Natural killer cell (primary cell): ENCODE data around the gene TADA2A. TPM values are rescaled to one million over a fixed set of nuclear protein-coding genes. Genes with fewer than 3 reads are reported as not detected.

Experiments used
- ATAC-seq, 3 donors: fragments of 150-1000 bp in 2 of 3; fragments of 200-7000 bp in 1 of 3; cut with Tn5 transposase; 1 replicate in 1 of 3; 2 replicates in 2 of 3; pipeline ENCODE4 v1.10.0; 2021; ENCODE audit warnings: mild to moderate bottlenecking in 2 of 3, moderate library complexity in 2 of 3
- DNase-seq, 2 donors: peaks; one replicate each; pipeline versions ENCODE4 v3.0.0 to v3.0.0-alpha.2; 2013 to 2021; ENCODE audit warnings: mixed read lengths in 1 of 2
- H3K27ac ChIP-seq: one replicate; pipeline ENCODE4 v1.5.1; 2013; ENCODE audit warnings: mild to moderate bottlenecking, low read length
- H3K27me3 ChIP-seq: one replicate; pipeline ENCODE4 v1.6.1; 2013; ENCODE audit warnings: low read length; ENCODE audit not compliant: control insufficient read depth, insufficient read depth
- H3K36me3 ChIP-seq: one replicate; pipeline ENCODE4 v1.6.1; 2013; ENCODE audit warnings: low read length; ENCODE audit not compliant: control insufficient read depth, insufficient read depth
- H3K4me1 ChIP-seq: one replicate; pipeline ENCODE4 v1.6.1; 2013; ENCODE audit warnings: low read length; ENCODE audit not compliant: control insufficient read depth, insufficient read depth
- H3K4me3 ChIP-seq: one replicate; pipeline ENCODE4 v1.5.1; 2013; ENCODE audit warnings: low read length
- H3K9me3 ChIP-seq: one replicate; pipeline ENCODE4 v1.6.1; 2013; ENCODE audit warnings: low read length; ENCODE audit not compliant: control insufficient read depth, insufficient read depth
- H3K27ac Mint-ChIP-seq, 2 donors: one replicate each; pipeline ENCODE4 v1.8.0; 2022; ENCODE audit warnings: mild to moderate bottlenecking in 2 of 2, mixed read lengths in 2 of 2, moderate library complexity in 1 of 2
- H3K27me3 Mint-ChIP-seq, 2 donors: one replicate each; pipeline ENCODE4 v1.8.0; 2022; ENCODE audit warnings: low read depth in 2 of 2, mixed read lengths in 2 of 2
- H3K36me3 Mint-ChIP-seq: one replicate; pipeline ENCODE4 v1.8.0; 2022; ENCODE audit warnings: mixed read lengths
- H3K4me1 Mint-ChIP-seq, 2 donors: one replicate each; pipeline ENCODE4 v1.8.0; 2022; ENCODE audit warnings: mixed read lengths in 2 of 2
- H3K4me3 Mint-ChIP-seq: one replicate; pipeline ENCODE4 v1.8.0; 2022; ENCODE audit warnings: mild to moderate bottlenecking, moderate library complexity, mixed read lengths
- H3K9me3 Mint-ChIP-seq, 2 donors: one replicate each; pipeline ENCODE4 v1.8.0; 2022; ENCODE audit warnings: mixed read lengths in 2 of 2
- WGBS: methylation state at CpG from one replicate; pipeline ENCODE4 v1.1.7; 2013; ENCODE audit warnings: missing lambda C conversion rate; ENCODE audit not compliant: insufficient coverage; 5-methylcytosine and 5-hydroxymethylcytosine counted together
- intact Hi-C: fragments of 100-400 bp; cut with micrococcal nuclease; formaldehyde crosslinking; loops from one replicate; pipeline ENCODE4 v1.14.2; 2022
- total RNA-seq, 4 donors: library from RNA; stranded (reverse); fragments of 120-200 nt in 1 of 4; gene quantifications; one replicate each; pipeline versions ENCODE4 v1.2.3 to v1.2.4, GENCODE V29; 2013 to 2022
- TF ChIP-seq, protein P1 (sequence below): fragments of 200-600 bp; IDR thresholded peaks from one replicate; pipeline ENCODE4 v1.8.0; 2022; ENCODE audit warnings: antibody characterized with exemption

Gene TADA2A
- total RNA-seq, 3 donors from 2014 or later (not counting 1 experiment from before 2014, with no cell fraction given), result 14.8 to 28.1 (median 26.7) TPM

DNA sequence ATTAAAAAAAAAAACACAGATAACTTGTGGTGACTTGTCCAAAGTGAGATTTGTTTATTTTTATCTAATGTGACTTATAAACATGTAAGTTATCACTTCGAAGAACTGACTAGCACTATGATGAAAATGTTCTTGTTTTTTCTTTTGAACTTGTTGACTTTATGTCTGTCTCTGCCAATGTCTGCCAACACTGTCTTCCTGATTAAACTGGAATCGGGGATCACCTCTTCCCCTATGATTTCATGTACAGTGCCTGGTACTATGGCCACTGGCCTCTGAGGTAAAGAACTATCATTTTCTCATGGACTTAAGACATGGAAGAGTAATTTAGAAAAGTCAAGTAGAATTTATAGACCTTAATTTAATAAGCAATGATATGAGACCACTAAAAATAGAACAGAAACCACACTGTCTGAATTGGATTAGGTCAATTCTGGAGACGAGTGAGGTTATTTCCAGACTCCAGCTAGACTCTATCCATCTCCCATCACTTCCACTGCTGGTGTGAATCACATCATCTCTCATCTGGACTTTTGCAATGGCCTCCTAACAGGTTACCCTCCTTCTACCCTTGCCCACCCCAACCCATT is 22.0 kb upstream of the TADA2A start:
- Histone ChIP-seq H3K27ac (no peak overlapping the region), H3K36me3 (no peaks in the 10 kb centered on the region), H3K4me3 (no peak overlapping the region), H3K9me3 (no peaks in the 10 kb centered on the region), H3K27me3 (no peaks in the 10 kb centered on the region), H3K4me1 (no peaks in the 10 kb centered on the region)
- no peak for DNase-seq
- intact Hi-C loops, result no loop called here
- 84% methylated on average over 3 of the region's 3 CpGs for WGBS
- ATAC-seq, result no peak
- Mint-ChIP-seq H3K9me3 (no peaks in the 10 kb centered on the region), H3K36me3 (no peaks in the 10 kb centered on the region), H3K4me1 (no peaks in the 10 kb centered on the region), H3K4me3 (no peak overlapping the region), H3K27me3 (no peaks in the 10 kb centered on the region), H3K27ac (no peak overlapping the region)
- TF ChIP-seq, protein P1, sequence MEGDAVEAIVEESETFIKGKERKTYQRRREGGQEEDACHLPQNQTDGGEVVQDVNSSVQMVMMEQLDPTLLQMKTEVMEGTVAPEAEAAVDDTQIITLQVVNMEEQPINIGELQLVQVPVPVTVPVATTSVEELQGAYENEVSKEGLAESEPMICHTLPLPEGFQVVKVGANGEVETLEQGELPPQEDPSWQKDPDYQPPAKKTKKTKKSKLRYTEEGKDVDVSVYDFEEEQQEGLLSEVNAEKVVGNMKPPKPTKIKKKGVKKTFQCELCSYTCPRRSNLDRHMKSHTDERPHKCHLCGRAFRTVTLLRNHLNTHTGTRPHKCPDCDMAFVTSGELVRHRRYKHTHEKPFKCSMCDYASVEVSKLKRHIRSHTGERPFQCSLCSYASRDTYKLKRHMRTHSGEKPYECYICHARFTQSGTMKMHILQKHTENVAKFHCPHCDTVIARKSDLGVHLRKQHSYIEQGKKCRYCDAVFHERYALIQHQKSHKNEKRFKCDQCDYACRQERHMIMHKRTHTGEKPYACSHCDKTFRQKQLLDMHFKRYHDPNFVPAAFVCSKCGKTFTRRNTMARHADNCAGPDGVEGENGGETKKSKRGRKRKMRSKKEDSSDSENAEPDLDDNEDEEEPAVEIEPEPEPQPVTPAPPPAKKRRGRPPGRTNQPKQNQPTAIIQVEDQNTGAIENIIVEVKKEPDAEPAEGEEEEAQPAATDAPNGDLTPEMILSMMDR, result no peak

DNA sequence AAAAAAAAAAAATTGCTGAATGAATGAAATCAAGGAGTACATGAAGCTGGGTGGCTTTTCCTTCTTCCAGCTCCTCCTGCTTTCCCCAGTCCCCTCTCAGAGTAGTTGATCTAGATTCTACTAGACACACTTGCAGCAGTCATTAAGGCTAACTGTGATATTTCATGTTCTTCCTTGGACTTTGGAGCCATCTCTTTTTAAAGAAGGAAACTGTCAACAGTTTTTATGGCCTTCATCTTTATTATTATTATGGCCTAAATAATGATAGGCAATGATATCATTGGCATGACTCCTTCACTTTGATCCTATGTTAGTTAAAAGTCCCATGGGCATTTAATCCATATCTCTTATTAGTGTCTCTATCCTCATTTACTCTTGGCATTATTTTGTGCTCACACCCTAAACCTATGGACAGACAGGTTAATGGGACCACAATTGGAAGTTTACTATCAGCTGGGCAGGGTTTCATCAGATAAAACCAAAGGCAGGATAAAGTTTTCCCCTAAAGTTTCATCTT is 21.2 kb upstream of the TADA2A start:
- Histone ChIP-seq H3K27ac (no peak overlapping the region), H3K4me1 (no peaks in the 10 kb centered on the region), H3K9me3 (no peaks in the 10 kb centered on the region), H3K36me3 (no peaks in the 10 kb centered on the region), H3K27me3 (no peaks in the 10 kb centered on the region), H3K4me3 (no peak overlapping the region)
- TF ChIP-seq, protein P1, result no peak
- Mint-ChIP-seq H3K4me1 (no peaks in the 10 kb centered on the region), H3K4me3 (no peak overlapping the region), H3K36me3 (no peaks in the 10 kb centered on the region), H3K9me3 (no peaks in the 10 kb centered on the region), H3K27me3 (no peaks in the 10 kb centered on the region), H3K27ac (no peak overlapping the region)
- intact Hi-C loops, result no loop called here
- DNase-seq, result no peak
- ATAC-seq, result no peak

DNA sequence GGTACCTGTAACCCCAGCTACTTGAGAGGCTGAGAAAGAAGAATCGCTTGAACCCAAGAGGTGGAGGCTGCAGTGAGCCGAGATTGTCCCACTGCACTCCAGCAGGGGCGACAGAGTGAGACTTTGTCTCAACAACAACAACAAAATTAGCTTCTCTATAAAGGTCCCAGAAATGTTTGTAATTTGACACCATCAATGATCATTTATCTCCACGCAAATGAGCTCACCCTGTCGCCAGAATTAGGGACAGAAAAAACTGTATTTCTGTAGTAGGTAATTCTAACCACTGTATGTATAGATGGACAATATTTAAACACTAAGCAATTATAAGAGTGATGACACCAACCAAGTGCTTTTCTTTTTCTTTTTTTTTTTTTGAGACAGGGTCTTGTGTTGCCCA is 20.2 kb upstream of the TADA2A start:
- TF ChIP-seq, protein P1, result no peak
- no peak overlapping the region for H3K4me3 ChIP-seq
- DNase-seq (no peak), ATAC-seq (no peak)
- no peaks in the 10 kb centered on the region for H3K4me1 ChIP-seq
- Mint-ChIP-seq H3K9me3 (no peaks in the 10 kb centered on the region), H3K4me1 (no peaks in the 10 kb centered on the region), H3K27ac (no peak overlapping the region), H3K36me3 (no peaks in the 10 kb centered on the region), H3K27me3 (no peaks in the 10 kb centered on the region), H3K4me3 (no peak overlapping the region)
- H3K27me3 ChIP-seq, result no peaks in the 10 kb centered on the region
- no peaks in the 10 kb centered on the region for H3K36me3 ChIP-seq
- 94% methylated on average over 3 of the region's 5 CpGs for WGBS
- intact Hi-C loops, result no loop called here
- H3K9me3 ChIP-seq, result no peaks in the 10 kb centered on the region
- H3K27ac ChIP-seq, result no peak overlapping the region

DNA sequence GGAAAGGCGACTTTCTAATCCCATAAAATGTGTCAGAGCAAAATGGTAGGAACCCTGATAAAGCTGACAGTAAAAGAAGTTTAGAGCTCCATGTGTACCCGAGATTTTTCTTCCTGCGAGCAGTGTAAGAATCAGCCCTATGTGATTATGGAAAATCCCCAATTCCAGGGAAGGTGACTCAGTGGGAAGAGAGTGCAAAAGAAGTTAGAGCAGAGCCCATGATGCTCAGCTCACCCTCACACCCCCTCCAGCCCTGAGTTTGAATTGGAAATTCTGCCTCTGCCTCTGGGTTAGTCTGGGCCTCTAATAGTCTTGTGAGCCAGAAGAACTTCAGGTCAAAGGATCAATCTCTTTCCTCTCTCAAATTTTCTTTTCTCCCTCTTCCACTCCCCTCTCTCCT is 18.4 kb upstream of the TADA2A start:
- no peak overlapping the region for H3K4me3 ChIP-seq

More for the DNA sequence above, 18.4 kb upstream of the TADA2A start:
- intact Hi-C loops, result no loop called here
- Histone ChIP-seq H3K9me3 (no peaks in the 10 kb centered on the region), H3K27ac (no peak overlapping the region), H3K27me3 (no peaks in the 10 kb centered on the region), H3K36me3 (no peaks in the 10 kb centered on the region), H3K4me1 (no peaks in the 10 kb centered on the region)
- WGBS, result 100% methylated on average over 3 of the region's 3 CpGs
- DNase-seq (no peak), ATAC-seq (no peak)
- Mint-ChIP-seq H3K9me3 (no peaks in the 10 kb centered on the region), H3K4me3 (no peak overlapping the region), H3K4me1 (peaks cover 0 to 8% of the 10 kb centered on the region in 2 donors), H3K27ac (no peak overlapping the region), H3K27me3 (no peaks in the 10 kb centered on the region), H3K36me3 (no peaks in the 10 kb centered on the region)
- TF ChIP-seq, protein P1, result no peak
